ENCODE data around the gene CCIN. TPM values are rescaled to one million over a fixed set of nuclear protein-coding genes. Genes with fewer than 3 reads are reported as not detected.

CCIN gene
- total RNA-seq, 4 donors from 2014 or later: not detected

GRCh38 chr9:36146651-36147050, 22.5 kb upstream of the CCIN start:
- Histone ChIP-seq H3K36me3 (no peaks in the 10 kb centered on the region), H3K27ac (peak overlapping the region in 1 of 4 donors; percentile 1), H3K4me3 (no peak overlapping the region), H3K4me1 (peaks cover 9 to 74% (median 45%) of the 10 kb centered on the region in 4 donors), H3K9me3 (no peaks in the 10 kb centered on the region), H3K27me3 (no peaks in the 10 kb centered on the region)
- no peak for DNase-seq
- TF ChIP-seq POLR2A (IDR thresholded peaks at IDR 0.05) (no peak), CTCF (IDR thresholded peaks at IDR 0.05) (no peak)

- DNase-seq: no peak
- H3K4me1 ChIP-seq: peaks cover 4 to 67% (median 48%) of the 10 kb centered on the region in 4 donors
- TF ChIP-seq CTCF (IDR thresholded peaks at IDR 0.05) (no peak), POLR2A (IDR thresholded peaks at IDR 0.05) (no peak)
- H3K9me3 ChIP-seq: no peaks in the 10 kb centered on the region
- no peaks in the 10 kb centered on the region for H3K27me3 ChIP-seq
- no peak overlapping the region for H3K4me3 ChIP-seq
- no peaks in the 10 kb centered on the region for H3K36me3 ChIP-seq
- H3K27ac ChIP-seq: peak overlapping the region in 3 of 4 donors; percentile 63 to 81 (median 77)
Measured at GRCh38 chr9:36147441-36148175, 21.6 kb upstream of the CCIN start.

- peak; percentile 73 to 95 (median 89) for DNase-seq
Measured at GRCh38 chr9:36148311-36149051, 20.7 kb upstream of the CCIN start.

GRCh38 chr9:36149197-36149596, 20.0 kb upstream of the CCIN start:
- Histone ChIP-seq H3K9me3 (no peaks in the 10 kb centered on the region), H3K27ac (peak overlapping the region; percentile 49 to 81 (median 70)), H3K4me3 (no peak overlapping the region), H3K4me1 (peaks cover 0 to 54% (median 42%) of the 10 kb centered on the region in 4 donors), H3K27me3 (no peaks in the 10 kb centered on the region), H3K36me3 (no peaks in the 10 kb centered on the region)
- DNase-seq: no peak
- TF ChIP-seq POLR2A (IDR thresholded peaks at IDR 0.05) (no peak), CTCF (IDR thresholded peaks at IDR 0.05) (no peak)

More at GRCh38 chr9:36148311-36149051, 20.7 kb upstream of the CCIN start:
- TF ChIP-seq POLR2A (IDR thresholded peaks at IDR 0.05) (no peak), CTCF (IDR thresholded peaks at IDR 0.05) (no peak)
- no peaks in the 10 kb centered on the region for H3K36me3 ChIP-seq
- no peak overlapping the region for H3K4me3 ChIP-seq
- H3K27ac ChIP-seq: peak overlapping the region; percentile 49 to 81 (median 70)
- no peaks in the 10 kb centered on the region for H3K9me3 ChIP-seq
- H3K4me1 ChIP-seq: peaks cover 0 to 58% (median 44%) of the 10 kb centered on the region in 4 donors
- no peaks in the 10 kb centered on the region for H3K27me3 ChIP-seq

GRCh38 chr9:36150574-36151315, 18.4 kb upstream of the CCIN start:
- TF ChIP-seq POLR2A (IDR thresholded peaks at IDR 0.05) (no peak), CTCF (IDR thresholded peaks at IDR 0.05) (no peak)
- Histone ChIP-seq H3K36me3 (peaks cover 0 to 2% (median 0%) of the 10 kb centered on the region in 3 donors), H3K27me3 (no peaks in the 10 kb centered on the region), H3K4me1 (peaks cover 0 to 60% (median 36%) of the 10 kb centered on the region in 4 donors), H3K9me3 (no peaks in the 10 kb centered on the region), H3K27ac (peak overlapping the region; percentile 63 to 88 (median 80)), H3K4me3 (no peak overlapping the region)
- no peak for DNase-seq

All from Peyer's patch (tissue), 4 donors.